HL-60 (cell line): ENCODE measurements around the gene ZNF76.

Experiments
- GABPA ChIP-seq: IDR thresholded peaks from 2 replicates; pipeline ENCODE4 v1.6.1; 2012; ENCODE audit warnings: low read depth
- POLR2AphosphoS5 ChIP-seq: IDR thresholded peaks from 2 replicates; pipeline ENCODE4 v1.6.1; 2012; ENCODE audit warnings: low read depth
- SPI1 ChIP-seq: IDR thresholded peaks from 2 replicates; pipeline ENCODE4 v1.6.1; 2012; ENCODE audit warnings: low read depth, mild to moderate bottlenecking, borderline replicate concordance
- TF ChIP-seq, protein P1 (sequence below): IDR thresholded peaks from one replicate; pipeline ENCODE4 v1.5.1; 2011; ENCODE audit warnings: low read length, control low read depth, inconsistent platforms; ENCODE audit not compliant: insufficient read depth

DNA sequence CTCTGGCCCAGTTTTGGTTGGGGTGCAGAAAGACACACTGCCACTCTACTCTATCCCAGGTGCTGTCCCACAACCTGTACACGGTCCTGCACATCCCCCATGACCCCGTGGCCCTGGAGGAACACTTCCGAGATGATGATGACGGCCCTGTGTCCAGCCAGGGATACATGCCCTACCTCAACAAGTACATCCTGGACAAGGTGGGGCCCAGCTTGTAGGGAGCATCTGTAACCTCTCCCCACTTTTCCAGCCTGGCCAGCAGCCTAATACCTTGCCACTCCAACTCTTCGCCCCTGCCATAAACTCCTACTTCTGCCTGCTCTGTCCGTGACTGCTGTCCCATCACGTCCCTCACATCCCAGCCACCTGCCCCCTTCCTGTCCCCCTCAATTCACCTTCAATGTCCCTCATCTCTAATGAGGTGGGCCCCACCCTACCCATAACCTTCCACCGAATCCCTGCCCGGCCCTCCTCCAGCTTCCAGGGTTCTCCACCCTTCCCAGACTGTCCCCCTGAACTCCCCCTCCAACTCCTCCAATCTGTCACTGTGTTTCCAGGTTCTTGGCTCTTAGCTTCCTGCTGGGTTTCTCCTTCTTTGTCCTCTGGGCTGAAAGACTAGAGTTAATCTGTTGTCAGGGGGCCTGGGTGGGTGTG lies 50.2 kb downstream of the ZNF76 start:
- TF ChIP-seq, protein P1, sequence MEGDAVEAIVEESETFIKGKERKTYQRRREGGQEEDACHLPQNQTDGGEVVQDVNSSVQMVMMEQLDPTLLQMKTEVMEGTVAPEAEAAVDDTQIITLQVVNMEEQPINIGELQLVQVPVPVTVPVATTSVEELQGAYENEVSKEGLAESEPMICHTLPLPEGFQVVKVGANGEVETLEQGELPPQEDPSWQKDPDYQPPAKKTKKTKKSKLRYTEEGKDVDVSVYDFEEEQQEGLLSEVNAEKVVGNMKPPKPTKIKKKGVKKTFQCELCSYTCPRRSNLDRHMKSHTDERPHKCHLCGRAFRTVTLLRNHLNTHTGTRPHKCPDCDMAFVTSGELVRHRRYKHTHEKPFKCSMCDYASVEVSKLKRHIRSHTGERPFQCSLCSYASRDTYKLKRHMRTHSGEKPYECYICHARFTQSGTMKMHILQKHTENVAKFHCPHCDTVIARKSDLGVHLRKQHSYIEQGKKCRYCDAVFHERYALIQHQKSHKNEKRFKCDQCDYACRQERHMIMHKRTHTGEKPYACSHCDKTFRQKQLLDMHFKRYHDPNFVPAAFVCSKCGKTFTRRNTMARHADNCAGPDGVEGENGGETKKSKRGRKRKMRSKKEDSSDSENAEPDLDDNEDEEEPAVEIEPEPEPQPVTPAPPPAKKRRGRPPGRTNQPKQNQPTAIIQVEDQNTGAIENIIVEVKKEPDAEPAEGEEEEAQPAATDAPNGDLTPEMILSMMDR: no peak
- TF ChIP-seq SPI1 (no peak), GABPA (no peak), POLR2AphosphoS5 (no peak)
